IPS-18c (cell line): Measurements from ENCODE around the gene THRB.
A peak's percentile ranks its signal among the peaks of the same experiment; 100 is the strongest.

Experiments
- H3K4me3 ChIP-seq: 2 replicates; pipeline ENCODE4 v1.7.0; 2013; ENCODE audit warnings: low read depth, mild to moderate bottlenecking, low read length, moderate library complexity; ENCODE audit not compliant: insufficient read depth
- H3K9me3 ChIP-seq: one replicate; pipeline ENCODE4 v1.6.1; 2013; ENCODE audit warnings: mild to moderate bottlenecking, low read length, moderate library complexity; ENCODE audit not compliant: control insufficient read depth, insufficient read depth

THRB gene

DNA sequence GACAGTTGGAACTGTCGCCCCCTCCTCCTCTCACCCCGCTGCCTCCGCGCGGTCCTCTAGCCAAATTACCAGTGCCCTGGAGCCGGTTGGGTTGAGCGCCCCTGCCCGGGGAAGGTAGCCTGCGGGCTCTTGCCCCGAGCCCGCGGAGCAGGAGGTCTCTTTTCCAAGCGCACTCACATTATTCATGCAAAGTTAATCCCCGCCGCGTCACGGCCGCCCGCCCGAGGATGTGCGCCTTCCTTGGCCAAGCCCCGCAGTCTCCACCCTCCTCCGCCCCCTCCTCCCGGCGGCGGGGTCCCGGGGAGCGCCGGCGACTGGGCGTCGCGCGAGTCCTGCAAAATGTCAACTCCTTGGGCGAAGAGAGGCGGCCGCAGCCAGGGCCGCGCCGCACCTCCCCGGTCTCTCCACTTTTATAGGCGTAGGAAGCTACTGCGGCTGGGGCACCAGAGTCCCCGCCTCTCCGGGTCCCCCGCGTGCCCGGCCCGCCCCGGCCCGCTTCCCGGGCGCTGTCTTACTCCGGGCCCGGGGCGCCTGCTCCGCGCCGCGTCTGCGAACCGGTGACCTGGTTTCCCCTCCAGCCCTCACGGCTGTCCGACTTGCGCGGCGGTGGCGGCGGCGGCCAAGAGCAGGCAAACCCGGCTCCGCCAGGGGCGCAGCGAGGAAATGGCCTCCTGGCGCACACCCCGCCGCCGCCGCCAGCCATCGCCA lies at the start of gene THRB:
Gene THRB (minus strand): TSS at position 233 of the 708 bp plus-strand sequence.
- Histone ChIP-seq H3K4me3 (peak within 1 kb of the TSS; percentile 70), H3K9me3 (no peaks in the 10 kb centered on the region)

DNA sequence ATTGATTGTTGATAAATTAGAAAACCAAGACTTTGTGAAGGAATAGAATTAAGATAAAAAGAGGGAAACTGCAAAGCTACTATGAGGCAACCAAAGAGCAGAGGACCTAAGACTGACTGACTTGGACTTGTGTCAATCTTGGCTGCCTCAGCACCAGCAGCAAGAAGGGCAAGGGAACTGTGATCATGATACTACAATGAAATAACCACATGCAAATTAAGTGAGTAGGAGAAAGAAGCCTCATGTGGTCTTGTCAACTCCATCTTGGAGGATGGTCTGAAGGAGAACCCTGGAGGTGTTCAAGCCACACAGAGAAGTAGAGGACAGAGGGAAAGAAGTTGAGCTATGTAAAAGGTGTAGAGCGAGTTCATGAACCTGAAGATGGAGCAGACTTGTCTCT lies 47.3 kb upstream of the THRB start:
- H3K4me3 ChIP-seq = no peak overlapping the region
- H3K9me3 ChIP-seq = no peaks in the 10 kb centered on the region

DNA sequence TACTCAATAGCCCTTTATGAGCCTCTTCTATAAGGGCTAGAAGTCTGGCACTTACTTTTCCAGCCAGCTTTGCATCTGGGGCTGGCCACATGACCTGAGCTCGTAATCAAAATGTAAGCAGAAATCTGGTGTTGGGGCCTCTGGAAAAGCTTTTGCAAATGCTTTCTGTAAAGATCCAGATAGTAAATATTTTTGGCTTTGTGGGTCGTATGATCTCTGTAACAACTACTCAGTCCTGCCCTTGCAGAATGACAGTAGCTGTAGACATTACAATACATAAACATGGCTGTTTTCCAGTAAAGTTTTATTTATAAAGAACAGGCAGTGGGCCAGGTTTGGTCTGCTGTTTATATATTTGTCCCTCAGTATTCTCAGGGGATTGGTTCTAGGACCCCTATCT lies 46.2 kb upstream of the THRB start:
- Histone ChIP-seq H3K4me3 (no peak overlapping the region), H3K9me3 (no peaks in the 10 kb centered on the region)

DNA sequence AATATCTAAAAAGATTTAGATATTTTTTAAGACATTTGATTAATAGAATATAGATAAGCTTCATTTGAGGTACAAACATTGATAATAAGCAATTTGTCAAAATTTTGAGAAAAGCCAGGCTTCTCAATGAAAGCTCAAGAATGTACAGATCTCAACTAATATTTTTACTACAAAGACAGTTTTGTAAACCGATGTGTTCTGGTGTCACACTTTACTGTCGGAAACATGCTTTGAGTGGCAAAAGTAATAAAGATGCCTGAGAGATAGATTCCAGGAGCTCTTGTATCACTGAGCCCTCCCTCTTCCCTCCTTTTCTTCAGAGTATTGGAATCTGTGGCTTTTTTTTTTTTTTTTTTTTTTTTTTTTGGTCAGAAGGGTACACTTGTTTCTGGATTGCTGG lies 45.0 kb upstream of the THRB start:
- no peak overlapping the region for H3K4me3 ChIP-seq
- H3K9me3 ChIP-seq = no peaks in the 10 kb centered on the region

DNA sequence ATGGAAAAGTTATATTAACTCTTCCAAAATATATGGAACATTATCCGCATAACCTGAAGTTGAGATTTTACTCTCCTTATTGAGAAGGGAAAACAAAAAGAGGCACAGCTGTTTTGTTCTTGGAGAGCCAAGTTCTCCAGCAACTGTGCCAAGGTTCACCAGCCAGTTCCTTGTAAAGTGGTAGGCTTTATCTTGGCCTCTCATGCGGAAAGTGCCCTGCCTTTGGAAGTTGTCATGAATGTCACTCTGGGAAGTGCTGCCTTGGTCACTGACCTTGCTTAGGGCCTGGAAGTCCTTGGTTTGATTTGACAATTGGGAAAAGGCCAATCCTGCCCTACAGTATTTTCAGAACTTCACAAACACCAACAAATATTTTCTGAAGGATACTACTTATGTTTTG lies 44.2 kb upstream of the THRB start:
- H3K4me3 ChIP-seq = no peak overlapping the region
- H3K9me3 ChIP-seq = no peaks in the 10 kb centered on the region

DNA sequence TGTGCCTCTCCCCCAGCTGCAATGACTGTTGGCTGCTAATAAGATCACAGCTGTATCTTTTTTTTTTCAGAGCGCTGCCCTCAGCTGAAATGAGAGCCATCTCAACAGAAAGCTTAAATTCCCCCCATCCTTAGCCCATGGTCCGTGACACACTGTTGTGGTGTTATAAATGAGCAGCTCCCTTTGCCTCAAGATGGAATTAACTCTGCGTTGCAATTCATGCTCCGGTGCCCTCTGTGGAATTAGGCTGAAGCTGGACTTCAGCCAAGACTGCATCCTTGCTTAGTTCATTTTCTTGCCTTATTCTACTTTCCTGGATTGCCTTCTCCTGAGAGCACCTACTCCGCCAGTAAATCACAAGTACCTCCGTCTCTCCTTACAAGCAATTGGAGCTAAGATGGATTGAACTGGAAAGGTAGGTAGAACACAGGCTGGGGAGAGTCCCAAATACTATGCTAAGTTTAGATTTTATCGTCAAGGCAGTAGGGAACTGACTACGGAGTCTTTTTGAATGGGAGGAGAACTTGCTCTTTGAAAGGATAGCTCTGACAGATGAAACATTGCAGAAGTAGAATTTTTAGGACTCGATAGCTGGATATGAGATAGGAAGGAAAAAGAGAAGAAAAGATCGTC lies 39.0 kb upstream of the THRB start:
- H3K4me3 ChIP-seq = no peak overlapping the region
- no peaks in the 10 kb centered on the region for H3K9me3 ChIP-seq

DNA sequence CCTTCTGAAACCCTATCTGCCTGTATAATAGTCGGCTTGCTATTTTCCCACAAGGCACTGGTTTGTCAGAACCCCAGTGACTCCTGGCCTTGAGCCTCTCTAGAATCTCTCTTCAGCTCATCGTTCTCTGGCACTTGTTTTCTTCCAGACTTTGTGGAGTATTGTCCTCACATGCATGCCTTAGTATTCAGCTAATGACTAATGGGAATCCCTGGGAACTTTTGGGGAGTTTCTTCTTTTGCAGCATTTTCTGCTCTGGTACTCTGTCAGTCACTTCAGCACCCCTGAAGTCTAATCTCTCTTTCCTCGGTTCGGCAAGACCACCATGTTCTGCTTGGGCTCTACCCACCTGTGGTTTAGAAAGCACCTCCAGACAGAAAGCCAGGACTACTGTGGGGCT lies 35.8 kb upstream of the THRB start:
- no peaks in the 10 kb centered on the region for H3K9me3 ChIP-seq

DNA sequence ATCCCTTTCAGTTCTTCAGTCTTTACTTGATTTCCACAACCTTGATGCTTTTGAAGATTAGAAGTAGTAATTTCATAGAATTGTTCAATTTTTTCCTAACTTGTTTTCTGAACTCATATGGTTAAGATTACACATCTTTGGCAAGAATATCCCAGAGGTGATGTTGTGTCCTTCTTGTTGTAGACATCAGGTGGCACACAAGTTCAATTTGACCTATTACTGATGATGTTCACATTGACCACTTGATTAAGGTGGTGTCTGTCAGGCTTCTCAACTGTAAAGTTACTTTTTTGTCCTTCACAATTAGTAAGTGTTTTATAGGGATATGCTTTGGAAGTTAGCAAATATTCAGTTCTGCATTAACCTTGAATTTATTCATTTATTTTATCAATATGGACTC lies 34.6 kb upstream of the THRB start:
- no peaks in the 10 kb centered on the region for H3K9me3 ChIP-seq
- H3K4me3 ChIP-seq = no peak overlapping the region

More for the DNA sequence above, 35.8 kb upstream of the THRB start:
- no peak overlapping the region for H3K4me3 ChIP-seq

DNA sequence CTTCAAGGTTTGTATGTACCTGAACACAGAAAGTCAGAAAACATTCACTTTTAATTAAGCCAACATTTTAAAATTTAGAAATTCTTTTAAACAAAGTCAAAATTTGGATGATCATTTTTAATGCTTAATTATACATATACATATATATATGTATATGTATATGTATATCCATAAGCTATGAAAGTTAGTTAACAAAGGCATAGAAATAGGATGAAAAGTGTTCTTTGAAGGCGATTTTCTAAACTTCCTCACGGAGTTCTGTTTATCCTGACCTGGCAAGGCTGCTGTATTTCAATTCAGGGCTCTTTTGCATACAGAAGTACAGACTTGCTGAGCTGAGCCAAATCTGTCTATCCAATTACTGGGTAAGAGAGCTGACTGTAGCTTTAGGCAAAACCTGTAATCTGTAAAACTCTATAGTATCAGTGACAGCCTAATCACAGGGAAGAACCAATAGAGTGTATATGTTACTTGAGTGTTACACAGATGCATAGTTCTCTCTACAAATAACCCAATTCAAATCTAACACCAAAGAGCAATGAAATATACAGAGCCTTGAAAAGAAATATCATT lies 32.1 kb upstream of the THRB start:
- Histone ChIP-seq H3K9me3 (no peaks in the 10 kb centered on the region), H3K4me3 (no peak overlapping the region)

DNA sequence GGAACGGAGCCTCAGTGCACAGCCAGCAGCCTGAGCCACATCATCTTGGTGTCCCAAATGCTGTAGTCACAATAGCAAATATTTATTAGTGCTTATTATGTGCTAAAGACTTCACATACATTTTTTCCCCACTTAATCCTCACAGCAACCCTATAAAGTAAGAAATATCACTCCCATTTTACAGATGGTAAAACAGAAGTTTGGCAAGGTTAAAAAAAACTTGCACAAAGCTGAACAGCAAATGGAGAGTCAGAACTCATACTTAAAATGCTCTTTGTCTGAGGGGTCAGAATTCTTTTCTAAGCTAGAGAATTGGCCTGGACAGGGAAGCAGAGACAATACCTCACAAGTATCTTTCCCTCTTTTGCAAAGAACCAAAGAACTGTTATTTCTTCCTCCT lies 30.9 kb upstream of the THRB start:
- Histone ChIP-seq H3K4me3 (no peak overlapping the region), H3K9me3 (no peaks in the 10 kb centered on the region)

DNA sequence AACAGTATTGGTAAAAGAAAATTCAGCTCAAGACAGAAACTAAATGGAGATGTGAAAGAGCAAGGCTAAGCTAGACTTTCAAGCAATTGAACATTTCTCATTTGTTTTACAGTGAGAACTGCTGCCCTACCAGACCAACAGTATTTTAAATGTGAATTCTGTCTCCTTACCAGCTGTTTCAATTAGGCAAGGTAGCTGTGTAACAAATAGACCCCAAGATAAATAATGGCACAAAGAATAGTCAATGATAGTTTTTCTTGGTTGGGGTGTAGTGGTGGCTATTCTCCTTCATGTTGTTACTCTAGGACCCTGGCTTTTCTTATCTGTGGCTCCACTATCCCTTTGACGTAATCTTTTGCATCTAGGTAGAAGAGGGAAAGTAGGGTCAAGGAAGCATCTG lies 30.4 kb upstream of the THRB start:
- no peaks in the 10 kb centered on the region for H3K9me3 ChIP-seq
- H3K4me3 ChIP-seq = no peak overlapping the region

DNA sequence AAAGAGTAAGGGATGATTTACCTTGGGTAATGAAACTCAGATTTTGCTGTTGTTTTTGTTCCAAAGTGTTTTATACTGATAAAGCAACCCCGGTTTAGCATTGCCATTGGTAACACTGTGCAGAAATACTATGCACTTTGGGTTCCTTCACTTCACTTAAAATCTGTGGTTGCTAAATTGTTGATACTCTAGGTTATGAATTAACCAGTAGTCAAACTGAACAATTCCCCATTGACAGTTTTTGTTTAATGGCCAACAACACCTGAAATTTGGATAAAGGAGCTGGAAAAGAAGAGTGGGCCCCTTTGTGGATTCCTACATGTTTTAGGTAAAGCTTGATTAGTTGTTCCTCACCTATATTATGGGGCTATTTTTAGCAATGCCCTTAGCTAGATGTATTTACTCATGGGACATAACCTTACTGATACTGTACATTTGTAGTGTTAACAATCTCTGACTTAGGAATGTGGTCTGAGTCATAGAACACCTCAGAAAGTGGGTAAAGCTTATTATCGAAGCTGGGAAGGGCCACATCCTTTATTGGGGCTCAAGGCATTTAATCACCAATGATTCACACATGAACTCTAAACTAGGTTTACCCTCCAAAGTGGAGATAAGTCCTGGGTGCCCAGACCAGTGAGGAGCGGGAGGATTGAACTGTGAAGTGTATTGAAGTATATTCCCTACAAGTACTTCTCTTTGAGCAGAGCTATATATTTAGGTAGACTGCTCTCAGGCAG lies 29.5 kb upstream of the THRB start:
- no peak overlapping the region for H3K4me3 ChIP-seq
- H3K9me3 ChIP-seq = no peaks in the 10 kb centered on the region

DNA sequence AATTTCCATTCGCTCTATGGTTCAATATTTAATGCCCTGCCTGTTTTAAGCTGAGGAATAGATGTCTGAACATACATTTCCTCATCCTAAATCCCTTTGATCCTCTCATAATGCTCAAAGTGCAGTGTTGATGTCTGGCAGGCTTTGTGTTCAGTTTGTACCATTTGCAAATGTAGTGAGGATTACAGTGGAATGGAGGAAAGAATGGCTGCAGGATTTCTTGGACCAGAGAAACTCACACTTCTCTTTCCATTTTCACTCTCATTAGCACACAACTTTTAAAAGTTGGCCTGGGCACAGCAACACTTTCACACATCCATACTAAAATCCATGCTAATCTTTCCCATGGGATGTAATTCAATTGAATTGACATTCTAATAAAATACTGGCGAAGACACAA lies 28.6 kb upstream of the THRB start:
- Histone ChIP-seq H3K4me3 (no peak overlapping the region), H3K9me3 (no peaks in the 10 kb centered on the region)

DNA sequence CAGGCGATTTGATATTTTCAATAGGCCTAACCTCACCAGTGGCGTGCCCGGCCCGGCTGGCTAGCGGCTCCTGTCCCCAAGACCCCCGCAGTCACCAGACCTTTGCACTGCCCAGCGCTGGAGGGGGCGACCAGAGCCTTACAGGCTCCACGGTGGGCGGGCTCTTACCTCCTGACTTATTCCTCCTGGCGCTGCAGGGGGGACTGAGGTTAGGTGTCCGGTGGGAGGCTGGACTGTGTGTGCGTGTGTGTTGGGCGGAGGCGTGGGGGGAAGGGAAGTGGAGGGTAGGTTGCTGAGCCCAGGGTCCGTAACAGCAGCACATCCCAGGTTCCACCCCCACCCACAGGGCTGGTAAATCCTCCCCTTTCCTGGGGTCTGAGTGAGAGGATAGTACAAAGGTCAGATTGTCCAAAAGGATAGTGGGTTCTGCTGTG lies 27.5 kb upstream of the THRB start:
- Histone ChIP-seq H3K9me3 (no peaks in the 10 kb centered on the region), H3K4me3 (peak overlapping the region; percentile 72)

DNA sequence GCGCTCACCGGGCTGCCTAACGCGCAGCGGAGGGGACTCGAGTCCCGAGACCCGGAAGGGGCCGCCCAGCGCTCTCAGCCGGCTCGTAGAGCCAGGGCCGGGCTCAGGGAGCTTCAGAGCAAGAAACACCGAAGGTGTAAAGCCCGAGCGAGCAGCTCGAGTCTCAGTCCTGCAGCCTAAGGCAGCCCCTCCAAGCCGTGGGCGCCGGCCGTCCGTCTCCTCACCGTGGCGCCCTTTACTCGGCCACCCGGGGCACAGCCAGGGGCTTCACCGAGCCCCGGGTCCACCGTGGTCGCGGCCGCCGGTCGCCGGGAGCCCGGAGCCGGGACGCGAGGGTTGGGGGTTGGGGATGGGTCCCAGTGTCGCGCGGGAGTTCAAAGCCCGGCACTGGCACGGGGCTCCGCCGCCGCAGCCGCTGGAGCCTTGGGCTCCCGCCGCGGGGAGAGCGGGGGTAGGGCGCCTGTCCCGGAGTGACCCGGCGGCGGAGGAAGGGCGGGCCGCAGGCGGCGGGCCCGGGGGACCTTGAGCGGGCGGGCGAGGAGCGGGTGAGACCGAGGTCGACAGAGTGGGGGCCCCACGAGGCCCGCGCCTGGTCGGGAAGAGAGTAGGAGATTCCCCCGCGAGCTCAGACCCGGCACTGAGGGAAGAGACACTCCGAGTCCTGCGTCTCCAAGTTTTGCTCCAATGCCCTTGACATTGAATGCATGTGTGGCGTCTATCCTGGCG lies 26.9 kb upstream of the THRB start:
- Histone ChIP-seq H3K4me3 (peak overlapping the region; percentile 72), H3K9me3 (no peaks in the 10 kb centered on the region)

DNA sequence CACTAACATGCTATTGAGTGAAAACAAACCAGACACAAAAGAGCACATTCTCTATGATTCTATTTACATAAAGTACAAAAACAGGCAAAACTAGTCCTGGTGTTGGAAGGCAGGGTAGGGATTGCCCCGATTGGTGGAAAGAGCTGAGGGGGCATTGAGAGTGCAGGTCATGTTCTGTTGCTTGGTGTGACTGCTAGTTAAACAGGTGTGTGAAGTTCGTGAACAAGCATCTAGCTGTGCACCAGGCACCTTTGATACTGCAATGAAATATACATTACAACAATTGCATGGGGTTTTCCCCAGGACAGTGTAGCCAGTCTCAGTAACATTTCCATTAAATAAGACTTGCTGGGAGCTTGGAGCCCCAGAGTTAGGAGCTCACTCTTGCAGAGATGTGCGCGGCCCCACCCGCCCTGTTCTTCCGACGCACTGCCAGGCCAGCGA lies 26.3 kb upstream of the THRB start:
- Histone ChIP-seq H3K4me3 (peak overlapping the region; percentile 72), H3K9me3 (no peaks in the 10 kb centered on the region)

DNA sequence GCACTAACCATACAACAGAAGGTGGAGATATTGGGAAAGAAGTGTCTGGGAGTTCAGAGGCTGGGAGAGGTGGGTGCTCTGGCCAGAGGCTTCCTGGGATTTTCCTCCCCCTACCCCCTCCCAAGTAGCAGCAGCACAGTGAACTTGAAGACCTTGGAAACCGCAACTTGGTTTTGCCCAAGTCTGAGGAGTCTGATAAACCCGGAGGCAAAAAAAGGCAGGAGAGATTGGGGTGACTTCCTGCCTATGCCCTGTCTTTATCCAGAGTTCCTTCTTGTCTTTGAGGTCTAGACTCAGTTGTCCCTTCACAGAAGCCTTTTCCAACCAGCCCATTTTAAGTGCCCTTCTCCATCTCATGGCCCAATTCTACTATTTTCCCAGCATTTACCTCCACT lies 25.4 kb upstream of the THRB start:
- H3K9me3 ChIP-seq = no peaks in the 10 kb centered on the region
- no peak overlapping the region for H3K4me3 ChIP-seq
